ENCODE data around the gene CEACAM19.
"Not testable (repeated sequence)": the region's sequence is repeated elsewhere in the genome, so short reads cannot be mapped to it uniquely, and the experiment has no call there.

CEACAM19 gene

GRCh38 chr19:44671400-44671799 lies at the start of gene CEACAM19:
Gene CEACAM19, plus strand, starts transcription at chr19:44671482. Its CDS starts 450 bp downstream, at chr19:44671932.
- Histone ChIP-seq H3K27me3 (ENCODE audit: control insufficient read depth in 1 of 2, insufficient read depth in 2 of 2, low read length in 2 of 2) (no peaks in the 10 kb centered on the region), H3K9me3 (ENCODE audit: low read length) (no peaks in the 10 kb centered on the region), H3K27ac (ENCODE audit: low read depth, low read length) (no peak within 1 kb of the TSS), H3K4me3 (ENCODE audit: low read depth in 1 of 2, low read length in 2 of 2) (no peak within 1 kb of the TSS), H3K36me3 (ENCODE audit: insufficient read depth, low read length) (no peaks in the 10 kb centered on the region), H3K4me1 (ENCODE audit: insufficient read depth, low read length) (no peaks in the 10 kb centered on the region), H3K9ac (ENCODE audit: low read length) (no peak within 1 kb of the TSS)

GRCh38 chr19:44623080-44623479 lies 48.2 kb upstream of the CEACAM19 start:
- H3K27me3 ChIP-seq (ENCODE audit: control insufficient read depth in 1 of 2, insufficient read depth in 2 of 2, low read length in 2 of 2) = no peaks in the 10 kb centered on the region
- no peaks in the 10 kb centered on the region for H3K36me3 ChIP-seq (ENCODE audit: insufficient read depth, low read length)
- no peaks in the 10 kb centered on the region for H3K9me3 ChIP-seq (ENCODE audit: low read length)
- no peaks in the 10 kb centered on the region for H3K4me1 ChIP-seq (ENCODE audit: insufficient read depth, low read length)
- no peak overlapping the region for H3K4me3 ChIP-seq (ENCODE audit: low read depth in 1 of 2, low read length in 2 of 2)
- no peak overlapping the region for H3K27ac ChIP-seq (ENCODE audit: low read depth, low read length)
- H3K9ac ChIP-seq (ENCODE audit: low read length) = no peak overlapping the region

- Histone ChIP-seq H3K9me3 (ENCODE audit: low read length) (no peaks in the 10 kb centered on the region), H3K9ac (ENCODE audit: low read length) (no peak overlapping the region), H3K27me3 (ENCODE audit: control insufficient read depth in 1 of 2, insufficient read depth in 2 of 2, low read length in 2 of 2) (no peaks in the 10 kb centered on the region), H3K4me1 (ENCODE audit: insufficient read depth, low read length) (no peaks in the 10 kb centered on the region), H3K4me3 (ENCODE audit: low read depth in 1 of 2, low read length in 2 of 2) (no peak overlapping the region), H3K36me3 (ENCODE audit: insufficient read depth, low read length) (no peaks in the 10 kb centered on the region), H3K27ac (ENCODE audit: low read depth, low read length) (no peak overlapping the region)
Observed at GRCh38 chr19:44623626-44624025, 47.7 kb upstream of the CEACAM19 start.

DNA sequence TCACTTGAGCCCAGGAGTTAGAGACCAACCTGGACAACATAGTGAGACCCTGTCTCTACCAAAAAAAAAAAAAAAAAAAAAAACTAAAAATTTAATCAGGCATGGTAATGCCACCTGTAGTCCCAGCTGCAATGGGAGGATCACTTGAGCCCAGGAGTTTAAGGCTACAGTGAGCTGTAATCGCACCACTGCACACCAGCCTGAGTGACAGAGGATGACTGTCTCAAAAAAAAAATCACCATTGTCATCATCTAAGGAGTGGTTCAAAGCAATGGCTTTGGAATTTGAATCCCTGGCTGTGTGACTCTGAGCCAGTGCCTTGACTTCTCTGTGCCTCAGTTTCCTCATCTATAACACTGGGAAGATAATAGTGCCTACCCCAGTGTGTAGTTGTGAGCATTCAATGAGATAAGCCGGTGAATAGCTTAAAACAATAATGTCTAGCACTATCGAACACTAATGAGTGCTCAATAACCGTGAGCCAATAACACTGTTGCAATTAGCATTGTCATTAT lies 46.4 kb upstream of the CEACAM19 start:
- Histone ChIP-seq H3K36me3 (ENCODE audit: insufficient read depth, low read length) (no peaks in the 10 kb centered on the region), H3K4me3 (ENCODE audit: low read depth in 1 of 2, low read length in 2 of 2) (no peak overlapping the region), H3K4me1 (ENCODE audit: insufficient read depth, low read length) (no peaks in the 10 kb centered on the region), H3K27ac (ENCODE audit: low read depth, low read length) (no peak overlapping the region), H3K9me3 (ENCODE audit: low read length) (no peaks in the 10 kb centered on the region), H3K27me3 (ENCODE audit: control insufficient read depth in 1 of 2, insufficient read depth in 2 of 2, low read length in 2 of 2) (no peaks in the 10 kb centered on the region), H3K9ac (ENCODE audit: low read length) (no peak overlapping the region)

GRCh38 chr19:44625637-44626036 lies 45.6 kb upstream of the CEACAM19 start:
- H3K36me3 ChIP-seq (ENCODE audit: insufficient read depth, low read length); H3K4me1 ChIP-seq (ENCODE audit: insufficient read depth, low read length); H3K9me3 ChIP-seq (ENCODE audit: low read length); H3K27ac ChIP-seq (ENCODE audit: low read depth, low read length); H3K9ac ChIP-seq (ENCODE audit: low read length); H3K4me3 ChIP-seq (ENCODE audit: low read depth in 1 of 2, low read length in 2 of 2); H3K27me3 ChIP-seq (ENCODE audit: control insufficient read depth in 1 of 2, insufficient read depth in 2 of 2, low read length in 2 of 2): not testable (repeated sequence)

DNA sequence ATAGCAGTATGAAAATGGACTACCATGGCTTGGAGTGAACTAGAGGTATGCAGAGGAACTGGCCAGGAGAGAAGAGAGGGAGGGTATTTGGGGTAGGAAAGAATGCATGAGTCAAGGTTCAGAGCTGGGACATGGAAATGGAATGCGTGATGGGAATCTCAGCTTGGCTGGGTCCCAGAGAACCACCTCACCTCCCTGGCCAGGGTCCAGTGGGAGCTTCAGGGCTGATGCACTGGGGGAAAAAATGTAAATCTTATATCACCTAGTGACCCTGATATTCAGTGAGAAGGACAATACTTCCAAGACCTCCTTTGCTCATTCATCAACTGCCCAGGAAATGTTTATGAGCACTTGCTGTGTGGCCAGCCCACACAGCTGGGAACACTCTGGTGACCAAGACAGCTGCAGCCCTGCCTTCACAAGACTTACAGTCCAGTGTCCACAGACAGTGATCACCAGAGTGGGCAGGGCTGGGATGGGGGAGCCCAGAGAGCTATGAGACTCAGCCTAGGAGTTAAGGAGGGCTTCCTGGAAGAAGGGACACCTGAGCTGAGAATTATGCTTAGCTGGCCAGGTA lies 45.1 kb upstream of the CEACAM19 start:
- H3K27ac ChIP-seq (ENCODE audit: low read depth, low read length) = no peak overlapping the region
- H3K4me1 ChIP-seq (ENCODE audit: insufficient read depth, low read length) = no peaks in the 10 kb centered on the region
- H3K36me3 ChIP-seq (ENCODE audit: insufficient read depth, low read length) = no peaks in the 10 kb centered on the region
- no peak overlapping the region for H3K9ac ChIP-seq (ENCODE audit: low read length)
- no peaks in the 10 kb centered on the region for H3K9me3 ChIP-seq (ENCODE audit: low read length)
- no peak overlapping the region for H3K4me3 ChIP-seq (ENCODE audit: low read depth in 1 of 2, low read length in 2 of 2)
- H3K27me3 ChIP-seq (ENCODE audit: control insufficient read depth in 1 of 2, insufficient read depth in 2 of 2, low read length in 2 of 2) = no peaks in the 10 kb centered on the region

DNA sequence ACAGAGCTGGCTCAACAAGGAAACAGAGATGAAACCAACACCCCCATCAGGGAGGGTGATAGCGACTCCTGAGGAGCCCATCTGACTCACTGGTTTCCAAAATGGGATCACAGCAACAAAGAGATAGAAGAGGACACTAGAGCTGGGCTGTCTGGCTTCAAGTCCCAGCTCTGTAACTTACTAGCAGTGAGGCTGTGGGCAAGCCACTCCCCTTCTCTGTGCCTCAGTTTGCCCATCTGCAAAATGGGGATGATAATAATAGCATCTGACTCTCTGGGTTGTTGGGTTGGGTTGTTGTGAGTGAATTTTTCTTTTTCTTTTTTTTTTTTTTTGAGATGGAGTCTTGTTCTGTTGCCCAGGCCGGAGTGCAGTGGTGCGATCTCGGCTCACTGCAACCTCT lies 43.7 kb upstream of the CEACAM19 start:
- Histone ChIP-seq H3K27ac (ENCODE audit: low read depth, low read length) (no peak overlapping the region), H3K9ac (ENCODE audit: low read length) (no peak overlapping the region), H3K27me3 (ENCODE audit: control insufficient read depth in 1 of 2, insufficient read depth in 2 of 2, low read length in 2 of 2) (no peaks in the 10 kb centered on the region), H3K4me1 (ENCODE audit: insufficient read depth, low read length) (no peaks in the 10 kb centered on the region), H3K4me3 (ENCODE audit: low read depth in 1 of 2, low read length in 2 of 2) (no peak overlapping the region), H3K9me3 (ENCODE audit: low read length) (no peaks in the 10 kb centered on the region), H3K36me3 (ENCODE audit: insufficient read depth, low read length) (no peaks in the 10 kb centered on the region)

- Histone ChIP-seq H3K9me3 (ENCODE audit: low read length) (no peaks in the 10 kb centered on the region), H3K27ac (ENCODE audit: low read depth, low read length) (no peak overlapping the region), H3K4me1 (ENCODE audit: insufficient read depth, low read length) (no peaks in the 10 kb centered on the region), H3K4me3 (ENCODE audit: low read depth in 1 of 2, low read length in 2 of 2) (no peak overlapping the region), H3K27me3 (ENCODE audit: control insufficient read depth in 1 of 2, insufficient read depth in 2 of 2, low read length in 2 of 2) (no peaks in the 10 kb centered on the region), H3K36me3 (ENCODE audit: insufficient read depth, low read length) (no peaks in the 10 kb centered on the region), H3K9ac (ENCODE audit: low read length) (no peak overlapping the region)
Observed at GRCh38 chr19:44628793-44629192, 42.5 kb upstream of the CEACAM19 start.

GRCh38 chr19:44631611-44632010 lies 39.7 kb upstream of the CEACAM19 start:
- H3K36me3 ChIP-seq (ENCODE audit: insufficient read depth, low read length); H3K9me3 ChIP-seq (ENCODE audit: low read length); H3K9ac ChIP-seq (ENCODE audit: low read length); H3K27ac ChIP-seq (ENCODE audit: low read depth, low read length); H3K4me3 ChIP-seq (ENCODE audit: low read depth in 1 of 2, low read length in 2 of 2); H3K4me1 ChIP-seq (ENCODE audit: insufficient read depth, low read length); H3K27me3 ChIP-seq (ENCODE audit: control insufficient read depth in 1 of 2, insufficient read depth in 2 of 2, low read length in 2 of 2): not testable (repeated sequence)

DNA sequence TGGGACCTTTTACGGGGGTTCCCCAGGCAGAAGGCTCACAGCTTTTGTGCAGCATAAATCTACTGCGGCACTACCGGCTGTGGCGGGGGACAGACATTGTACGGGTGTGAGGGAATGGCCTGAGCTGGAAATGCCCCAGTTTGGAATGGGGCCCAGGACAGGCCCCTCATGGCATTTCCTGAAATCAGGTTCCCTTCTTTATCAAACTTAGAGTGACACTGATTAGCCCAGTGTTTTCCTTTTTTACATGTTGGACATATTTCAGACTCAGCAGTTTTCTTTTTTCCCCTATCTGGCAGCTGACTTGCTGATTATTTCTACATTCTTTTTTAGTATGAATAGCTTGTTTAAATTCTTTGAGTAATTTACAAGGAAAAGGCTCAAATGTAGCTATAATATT lies 37.2 kb upstream of the CEACAM19 start:
- not testable (repeated sequence) for H3K4me3 ChIP-seq (ENCODE audit: low read depth in 1 of 2, low read length in 2 of 2); H3K9me3 ChIP-seq (ENCODE audit: low read length); H3K9ac ChIP-seq (ENCODE audit: low read length); H3K27ac ChIP-seq (ENCODE audit: low read depth, low read length); H3K27me3 ChIP-seq (ENCODE audit: control insufficient read depth in 1 of 2, insufficient read depth in 2 of 2, low read length in 2 of 2); H3K36me3 ChIP-seq (ENCODE audit: insufficient read depth, low read length); H3K4me1 ChIP-seq (ENCODE audit: insufficient read depth, low read length)

DNA sequence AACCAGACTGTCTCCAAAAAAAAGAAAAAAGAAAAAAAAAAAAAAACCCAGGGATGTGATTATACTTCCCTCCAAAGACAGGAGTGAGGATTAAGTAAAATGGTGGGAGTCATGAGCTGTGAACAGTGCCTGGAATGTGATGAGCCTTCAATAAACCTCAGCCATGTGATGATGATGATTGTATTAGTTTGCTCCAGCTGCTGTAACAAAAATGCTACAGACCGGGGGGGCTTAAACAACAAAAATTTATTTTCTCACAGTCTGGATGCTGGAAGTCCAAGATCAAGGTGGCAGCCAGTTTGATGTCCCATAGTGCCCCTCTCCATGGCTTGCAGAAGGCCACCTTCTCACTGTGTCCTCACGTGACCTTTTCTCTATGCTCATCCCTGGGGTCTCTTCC lies 36.5 kb upstream of the CEACAM19 start:
- Histone ChIP-seq H3K4me1 (ENCODE audit: insufficient read depth, low read length) (no peaks in the 10 kb centered on the region), H3K9ac (ENCODE audit: low read length) (no peak overlapping the region), H3K27me3 (ENCODE audit: control insufficient read depth in 1 of 2, insufficient read depth in 2 of 2, low read length in 2 of 2) (no peaks in the 10 kb centered on the region), H3K9me3 (ENCODE audit: low read length) (no peaks in the 10 kb centered on the region), H3K36me3 (ENCODE audit: insufficient read depth, low read length) (no peaks in the 10 kb centered on the region), H3K27ac (ENCODE audit: low read depth, low read length) (no peak overlapping the region), H3K4me3 (ENCODE audit: low read depth in 1 of 2, low read length in 2 of 2) (no peak overlapping the region)

DNA sequence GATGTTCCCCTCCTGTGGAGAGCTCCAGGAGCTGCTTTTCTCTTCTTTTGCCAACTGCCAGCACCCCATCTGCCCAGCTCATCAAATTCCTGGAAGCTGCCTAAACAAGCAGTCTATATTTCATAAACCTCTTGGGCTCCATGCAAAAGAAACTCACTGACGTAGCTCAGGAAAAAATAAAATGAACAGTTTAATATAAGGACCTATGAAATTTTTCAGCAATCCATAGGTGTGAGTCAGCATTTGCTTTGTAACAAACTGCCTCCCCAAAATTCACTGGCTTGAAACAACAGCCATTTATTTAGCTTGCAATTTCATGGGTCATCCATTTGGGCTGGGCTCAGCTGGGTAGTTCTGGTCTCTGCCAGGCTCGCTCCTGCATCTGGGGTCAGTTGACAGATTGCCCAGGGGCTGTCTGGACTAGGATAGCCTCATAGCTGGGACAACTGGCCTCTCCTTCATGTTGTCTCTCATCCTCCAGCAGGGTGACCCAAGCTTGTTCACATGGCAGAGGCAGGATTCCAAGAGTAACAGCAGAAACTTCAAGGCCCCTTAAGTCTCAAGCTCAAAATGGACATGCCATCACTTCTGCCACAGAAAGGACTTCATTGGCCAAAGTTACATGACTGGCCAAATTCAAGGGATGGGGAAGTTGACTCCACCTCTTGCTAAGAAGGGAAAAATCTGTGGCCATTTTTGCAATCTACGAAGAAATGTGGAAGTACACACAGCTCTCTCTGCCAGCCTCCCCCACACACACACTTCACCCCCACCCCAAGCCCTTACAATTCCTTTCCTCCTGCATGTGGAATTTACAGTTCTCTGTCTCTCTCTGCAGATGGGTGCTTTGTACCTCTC lies 35.5 kb upstream of the CEACAM19 start:
- Histone ChIP-seq H3K36me3 (ENCODE audit: insufficient read depth, low read length) (no peaks in the 10 kb centered on the region), H3K27ac (ENCODE audit: low read depth, low read length) (no peak overlapping the region), H3K9me3 (ENCODE audit: low read length) (no peaks in the 10 kb centered on the region), H3K9ac (ENCODE audit: low read length) (no peak overlapping the region), H3K4me3 (ENCODE audit: low read depth in 1 of 2, low read length in 2 of 2) (no peak overlapping the region), H3K27me3 (ENCODE audit: control insufficient read depth in 1 of 2, insufficient read depth in 2 of 2, low read length in 2 of 2) (no peaks in the 10 kb centered on the region), H3K4me1 (ENCODE audit: insufficient read depth, low read length) (no peaks in the 10 kb centered on the region)

Measured in muscle layer of colon (tissue), 2 donors.